HG02870 (cell line): ENCODE data around the gene CFAP251.

Source experiments
- ATAC-seq: cut with Tn5 transposase; IDR thresholded peaks from one replicate; pipeline ENCODE4 v1.9.1; 2021; ENCODE audit warnings: mild to moderate bottlenecking, moderate library complexity; ENCODE audit not compliant: unreplicated experiment

Gene CFAP251

DNA sequence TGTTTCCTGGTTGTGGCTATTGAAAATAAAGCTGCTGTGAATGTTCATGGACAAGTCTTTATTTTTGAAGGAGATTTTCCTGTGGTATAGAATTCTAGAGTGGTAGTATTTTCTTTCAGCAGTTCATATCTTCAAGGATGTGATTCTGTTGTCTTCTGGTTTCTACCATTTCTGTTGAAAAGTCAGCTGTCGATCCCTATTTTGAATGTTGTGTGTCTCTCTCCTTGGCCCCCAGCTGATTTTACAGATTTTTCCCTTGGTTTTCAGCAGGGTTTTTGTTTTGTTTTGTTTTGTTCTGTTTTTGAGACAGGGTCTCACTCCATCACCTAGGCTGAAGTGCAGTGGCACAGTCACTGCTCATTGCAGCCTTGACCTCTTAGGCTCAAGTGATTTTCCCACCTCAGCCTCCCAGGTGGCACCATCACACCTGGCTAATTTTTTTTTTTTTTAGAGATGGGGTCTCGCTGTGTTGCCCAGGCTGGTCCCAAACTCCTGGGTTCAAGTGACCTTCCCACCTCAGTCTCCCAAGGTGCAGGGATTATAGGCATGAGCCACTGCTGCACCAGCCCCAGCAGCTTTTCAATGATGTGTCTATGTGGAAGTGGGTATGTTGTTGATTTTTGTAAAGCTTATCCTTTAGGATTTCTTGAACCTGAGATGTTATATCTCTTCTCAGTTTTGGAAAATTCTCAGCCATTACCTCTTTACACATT, 28.1 kb downstream of the CFAP251 start:
- ATAC-seq, result no peak

DNA sequence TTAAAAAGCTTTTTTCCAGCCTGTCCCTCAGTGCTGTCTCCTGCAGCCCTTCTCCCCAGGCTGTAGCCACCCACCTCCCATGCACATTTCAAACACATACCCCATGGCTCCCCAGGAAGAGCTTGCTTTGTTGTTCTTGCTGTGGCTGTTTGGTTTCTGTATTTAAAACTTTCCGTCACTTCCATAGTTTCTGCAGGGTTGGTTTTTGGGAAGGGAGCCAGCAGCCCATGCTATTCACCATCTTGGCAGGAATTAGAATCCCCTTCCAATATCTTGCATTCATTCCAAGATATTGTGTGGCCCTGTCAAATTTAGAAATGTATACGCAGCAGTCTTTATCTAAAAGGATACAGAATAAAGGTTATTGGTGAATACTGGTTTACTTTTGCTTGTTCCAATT, 29.6 kb downstream of the CFAP251 start:
- ATAC-seq, result no peak

DNA sequence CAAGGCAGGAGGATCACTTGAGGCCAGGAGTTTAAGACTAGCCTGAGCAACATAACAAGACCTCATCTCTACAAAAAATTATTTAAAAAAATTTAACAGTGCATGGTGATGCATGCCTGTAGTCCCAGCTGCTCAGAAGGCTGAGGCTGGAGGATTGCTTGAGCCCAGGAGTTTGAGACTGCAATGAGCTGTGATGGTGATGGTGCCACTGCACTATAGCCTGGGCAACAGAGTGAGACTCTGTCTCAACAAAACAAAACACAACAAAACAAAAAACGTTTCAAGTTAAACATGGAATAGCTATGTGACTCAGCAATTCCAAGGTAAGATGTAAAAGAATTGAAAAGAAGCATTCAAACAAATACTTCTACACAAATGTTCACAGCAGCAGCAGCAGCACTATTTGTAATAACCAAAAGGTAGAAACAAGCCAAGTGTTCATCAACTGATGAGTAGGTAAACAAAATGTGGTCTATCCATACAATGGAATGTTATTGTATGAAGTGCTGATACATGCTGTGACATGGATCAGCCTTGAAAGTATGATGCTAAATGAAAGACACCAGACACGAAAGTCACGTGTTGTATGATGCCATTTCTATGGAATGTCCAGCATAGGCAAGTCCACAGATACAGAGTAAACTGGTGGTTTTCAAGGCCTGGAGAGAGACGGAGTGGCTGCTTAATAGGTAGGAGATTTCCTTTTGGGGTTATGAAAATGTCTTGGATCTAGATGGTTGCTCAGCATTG, 31.4 kb downstream of the CFAP251 start:
- no peak for ATAC-seq

DNA sequence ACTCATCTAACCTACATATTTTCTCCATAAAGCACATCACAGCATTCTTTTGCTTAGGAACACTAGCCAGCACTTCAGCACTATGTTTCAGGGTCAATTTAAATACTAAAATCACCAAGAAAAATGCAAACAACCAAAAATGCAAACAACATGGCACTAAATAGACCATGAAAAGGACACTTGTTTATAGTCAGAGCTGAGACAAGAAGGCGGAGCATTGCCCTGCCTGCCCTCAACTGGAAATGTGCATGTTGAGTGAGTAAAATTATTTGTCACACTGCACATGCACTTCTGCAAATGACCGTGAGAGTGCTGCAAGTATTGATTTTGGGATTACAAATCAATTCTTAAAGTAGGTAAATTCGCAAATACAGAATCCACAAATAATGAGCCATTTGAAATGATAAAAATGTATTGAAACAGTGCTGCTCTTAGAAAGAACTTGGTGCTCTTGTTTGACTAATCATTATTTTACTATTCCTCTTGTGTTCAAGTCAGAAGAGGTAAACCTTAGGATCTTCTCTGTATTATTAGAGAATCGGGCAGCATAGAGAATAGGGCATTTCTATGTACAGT, 34.8 kb downstream of the CFAP251 start:
- no peak for ATAC-seq

DNA sequence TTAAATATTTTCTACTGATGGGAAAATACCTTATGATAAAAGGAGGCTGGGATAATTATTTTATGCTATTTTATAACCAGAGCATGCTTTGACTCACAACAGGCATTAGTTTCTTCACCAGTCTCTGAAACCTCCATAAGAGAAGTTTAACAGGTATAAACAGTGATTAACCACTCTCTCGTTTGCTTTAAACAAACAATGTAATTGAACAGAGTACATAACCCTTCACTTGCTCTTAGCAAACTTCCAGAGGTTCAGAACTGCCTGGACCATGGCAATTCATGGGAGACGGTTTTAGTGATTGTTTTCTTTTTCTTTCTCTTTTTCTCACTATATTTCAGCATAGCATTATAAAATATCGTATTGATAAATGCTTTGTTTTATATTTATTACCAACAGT, 35.3 kb downstream of the CFAP251 start:
- ATAC-seq, result no peak

DNA sequence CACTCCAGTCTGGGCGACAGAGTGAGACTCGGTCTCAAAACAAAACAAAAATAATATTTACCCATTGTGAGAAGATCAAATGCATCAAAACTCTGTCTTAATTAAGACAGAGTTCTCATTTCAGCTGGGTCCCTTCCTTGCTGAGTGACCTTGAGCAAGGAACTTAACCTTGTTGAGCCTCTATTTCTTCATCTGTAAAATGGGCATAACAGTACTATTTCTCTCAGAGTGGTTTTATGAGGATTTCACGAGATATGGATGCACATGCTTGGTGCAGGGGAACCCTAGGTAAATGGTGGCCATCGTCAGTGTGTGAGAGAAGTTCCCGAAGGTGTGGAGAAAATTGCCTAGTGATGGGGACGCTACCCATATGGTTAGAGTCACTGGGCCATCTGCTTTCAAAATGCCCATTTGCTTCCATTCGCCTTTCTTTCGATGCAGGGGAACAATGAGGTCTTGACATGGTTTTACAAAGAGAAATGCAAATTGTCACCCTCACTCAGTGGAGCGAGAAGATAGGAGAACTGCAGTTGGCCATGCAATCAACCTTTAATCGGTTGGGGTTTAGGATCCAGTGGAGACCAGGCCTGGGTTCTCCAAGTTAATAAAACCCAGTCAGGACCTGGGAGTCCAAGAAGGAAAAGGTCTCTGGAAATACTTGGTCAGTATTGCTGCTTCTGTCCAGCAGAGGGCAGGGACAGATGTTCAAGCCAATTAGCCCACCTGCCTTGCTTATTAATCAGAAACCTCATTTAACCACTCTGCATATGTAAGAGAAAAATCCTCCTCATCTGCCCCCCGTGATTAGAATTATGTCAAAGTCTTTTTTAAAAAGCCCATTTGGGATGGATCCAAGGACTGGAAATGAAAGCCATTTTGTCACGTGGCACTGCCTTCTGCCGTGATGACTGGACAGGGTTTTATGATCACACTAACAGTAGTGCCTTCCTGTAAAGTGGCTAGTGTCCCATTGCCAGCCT, 37.2 kb downstream of the CFAP251 start:
- ATAC-seq, result no peak

DNA sequence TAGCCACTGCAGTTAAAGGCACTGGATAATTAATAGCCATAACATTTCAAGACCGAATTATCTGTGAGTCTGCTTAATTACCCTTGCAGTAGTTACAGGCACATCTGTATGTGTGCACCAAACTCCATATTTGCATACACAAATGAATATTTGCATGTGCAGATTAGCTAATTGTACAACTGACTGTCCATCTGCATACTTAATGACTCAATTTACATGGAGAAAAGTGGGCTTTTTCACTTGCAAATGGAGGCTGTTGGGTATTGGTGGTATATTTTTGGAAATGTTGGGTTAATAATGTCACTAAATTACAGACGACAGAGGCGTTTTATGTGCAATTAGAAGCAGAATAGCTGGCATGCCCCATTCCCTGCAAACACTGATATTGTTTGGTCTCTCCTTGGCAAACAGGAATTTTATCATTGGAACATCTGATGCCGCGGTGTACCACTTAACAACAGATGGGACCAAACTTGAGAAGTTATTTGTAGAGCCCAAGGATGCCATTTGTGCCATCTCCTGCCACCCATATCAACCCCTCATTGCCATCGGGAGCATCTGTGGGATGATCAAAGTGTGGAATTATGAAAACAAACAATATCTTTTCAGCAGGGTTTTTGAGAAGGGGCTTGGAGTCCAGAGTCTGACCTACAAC, 39.6 kb downstream of the CFAP251 start:
- ATAC-seq, result no peak

DNA sequence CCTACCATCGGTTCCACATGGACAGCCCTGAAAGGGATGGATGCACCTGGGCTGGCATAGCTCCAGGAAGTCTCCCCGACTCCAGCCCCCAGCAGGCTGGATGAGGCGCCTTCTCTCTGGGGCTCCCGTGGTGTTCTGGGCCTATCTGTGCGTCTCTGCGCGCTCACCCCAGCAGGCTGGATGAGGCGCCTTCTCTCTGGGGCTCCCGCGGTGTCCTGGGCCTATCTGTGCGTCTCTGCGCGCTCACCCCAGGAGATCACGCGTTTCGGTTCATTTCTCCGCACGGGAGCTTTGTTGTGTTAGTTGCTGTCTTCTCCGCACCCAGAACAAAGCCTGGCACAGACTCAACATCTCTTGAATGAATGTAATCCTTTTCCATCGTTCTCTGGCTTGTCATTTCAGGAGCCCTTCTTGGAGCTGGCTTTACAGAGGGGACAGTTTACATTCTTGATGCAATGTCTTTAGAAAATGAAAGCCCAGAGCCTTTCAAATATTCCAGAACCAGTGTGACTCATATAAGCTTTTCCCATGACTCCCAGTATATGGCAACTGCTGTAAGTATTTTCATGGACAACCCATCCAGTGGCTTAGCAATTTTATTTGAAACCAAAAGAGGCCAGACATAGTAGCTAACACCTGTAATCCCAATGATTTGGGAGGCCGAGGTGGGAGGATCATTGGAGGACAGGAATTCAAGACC, 40.3 kb downstream of the CFAP251 start:
- no peak for ATAC-seq

DNA sequence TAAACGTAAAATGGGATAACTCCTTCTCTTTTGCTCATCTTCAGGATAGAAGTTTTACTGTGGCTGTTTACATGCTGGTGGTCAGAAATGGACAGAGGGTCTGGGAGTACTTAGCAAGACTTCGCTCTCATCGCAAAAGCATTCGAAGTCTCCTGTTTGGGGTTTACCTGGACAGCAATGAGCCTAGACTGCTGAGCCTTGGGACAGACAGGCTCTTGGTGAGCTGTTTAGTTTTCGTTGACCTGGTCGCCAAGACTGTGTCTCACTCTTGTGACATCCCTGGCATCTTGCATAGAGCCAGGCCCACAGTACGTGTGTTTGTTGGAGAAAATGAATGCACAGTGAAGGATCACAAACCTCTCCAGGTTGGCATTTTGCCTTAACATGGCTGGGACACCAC, 42.1 kb downstream of the CFAP251 start:
- ATAC-seq, result no peak

DNA sequence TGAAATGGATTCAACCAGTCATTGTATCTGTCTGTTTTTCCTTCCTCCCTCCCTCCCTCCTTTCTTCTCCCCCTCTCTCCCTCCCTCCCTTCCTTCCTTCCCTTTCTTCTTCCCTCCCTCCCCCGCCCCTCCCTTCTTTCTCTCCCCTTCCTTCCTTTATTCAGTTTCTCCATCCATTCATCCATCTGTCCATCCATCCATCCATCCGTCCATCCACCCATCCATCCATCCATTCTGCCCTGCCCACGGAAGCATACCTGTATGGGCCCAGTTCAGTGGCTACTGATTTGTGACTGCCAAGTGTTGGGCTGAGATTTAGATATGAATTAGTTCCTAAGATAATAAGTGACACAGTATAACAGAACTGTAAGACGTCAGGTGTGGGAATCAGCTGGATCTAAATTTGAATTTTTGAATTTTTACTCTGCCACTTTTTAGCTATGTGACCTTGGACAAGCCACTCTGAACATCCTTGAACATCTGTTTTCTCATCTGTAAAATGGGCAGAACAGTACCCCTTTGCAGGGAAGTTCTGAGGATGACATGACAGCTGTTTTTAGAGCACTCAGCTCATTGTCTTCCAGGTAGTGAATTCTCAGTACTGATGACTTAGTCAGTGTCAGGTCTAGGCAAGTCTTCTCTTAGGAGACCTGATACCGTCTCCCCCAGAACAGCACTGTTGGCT, 42.9 kb downstream of the CFAP251 start:
- ATAC-seq, result no peak

DNA sequence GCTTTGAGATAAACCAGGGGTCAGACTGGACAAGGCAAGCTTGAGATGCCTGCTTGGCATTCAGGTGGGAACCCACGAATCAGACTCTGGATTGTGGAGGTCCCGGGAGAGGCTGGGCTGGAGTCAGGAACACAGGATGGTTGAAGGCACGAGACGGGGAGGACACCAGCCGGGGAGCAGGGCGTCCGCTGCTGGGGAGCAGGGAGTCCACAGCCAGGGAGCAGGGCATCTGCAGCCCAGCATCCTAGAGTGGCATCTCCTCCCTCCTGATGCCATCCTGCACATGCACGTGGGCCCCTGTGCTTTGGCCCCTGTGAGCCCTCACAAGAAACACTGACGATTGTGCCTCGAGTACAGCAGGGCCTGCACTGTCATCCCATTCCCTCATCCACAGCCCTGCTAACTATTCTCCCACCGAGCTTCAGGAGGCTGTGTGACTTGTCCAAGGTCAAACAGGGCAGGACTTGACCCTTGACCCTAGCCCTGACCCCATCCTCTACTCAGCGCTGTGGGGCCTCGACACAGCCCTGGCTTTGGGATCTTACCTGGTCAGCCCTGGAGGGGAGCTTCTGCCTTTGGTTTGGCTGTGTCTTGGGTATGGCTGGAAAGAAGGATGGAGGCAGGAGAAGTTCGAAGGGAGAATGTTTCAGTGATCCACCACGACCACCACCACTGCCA, 45.1 kb downstream of the CFAP251 start:
- ATAC-seq, result no peak

DNA sequence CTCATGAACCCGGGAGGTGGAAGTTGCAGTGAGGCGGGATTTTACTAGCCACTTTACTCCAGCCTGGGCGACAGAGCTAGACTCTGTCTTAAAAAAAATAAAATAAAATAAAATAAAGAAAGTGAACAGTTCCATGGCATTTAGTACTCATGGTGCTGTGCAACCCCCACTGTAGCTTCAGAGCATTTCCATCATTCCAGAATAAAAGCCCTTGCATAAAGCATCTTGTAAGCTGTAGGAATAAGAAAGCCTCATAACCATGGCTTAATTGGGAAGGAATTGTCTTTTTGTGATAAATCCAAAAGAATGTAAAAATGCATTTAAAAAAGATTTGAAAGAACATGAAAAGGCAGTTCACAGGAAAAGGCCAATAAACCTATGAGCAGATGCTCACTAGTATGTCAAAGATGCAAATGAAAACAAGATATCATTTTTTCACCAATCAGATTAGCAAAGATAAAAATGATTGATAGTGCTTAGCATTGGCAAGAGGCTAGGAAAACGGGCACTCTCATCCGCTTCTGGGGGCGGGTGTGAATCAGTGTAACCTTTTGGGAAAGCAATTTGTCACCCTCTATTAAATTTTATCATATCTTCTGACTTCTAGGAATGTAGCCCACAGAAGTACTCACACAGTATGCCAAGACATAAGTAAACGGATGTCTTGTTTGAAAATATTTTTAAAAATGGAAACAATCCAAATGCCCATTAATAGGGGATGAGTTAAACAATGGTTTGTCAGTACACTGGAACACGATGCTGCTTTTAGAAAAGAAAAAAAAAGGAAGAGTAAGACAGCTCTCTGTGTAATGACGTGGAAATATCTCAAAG, 46.6 kb downstream of the CFAP251 start:
- ATAC-seq, result no peak

DNA sequence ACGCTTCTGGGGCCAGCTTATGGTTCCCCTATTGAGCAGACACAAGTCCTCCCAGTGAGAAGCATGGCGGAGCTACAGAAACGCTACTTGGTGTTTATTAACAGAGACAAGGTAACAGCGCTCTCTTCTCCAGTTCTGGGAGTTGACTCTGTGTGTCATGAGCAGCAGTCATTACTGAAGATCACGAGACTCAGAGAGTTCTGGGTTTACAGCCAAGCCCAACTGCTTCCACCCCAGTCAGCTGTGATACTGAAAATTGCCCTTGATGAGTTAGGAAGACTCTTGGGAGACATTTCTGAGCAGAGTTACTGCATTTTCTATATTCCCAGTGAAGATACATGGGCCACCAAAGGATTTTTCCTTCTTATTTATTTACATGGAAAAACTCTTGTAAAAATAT, 48.6 kb downstream of the CFAP251 start:
- no peak for ATAC-seq

DNA sequence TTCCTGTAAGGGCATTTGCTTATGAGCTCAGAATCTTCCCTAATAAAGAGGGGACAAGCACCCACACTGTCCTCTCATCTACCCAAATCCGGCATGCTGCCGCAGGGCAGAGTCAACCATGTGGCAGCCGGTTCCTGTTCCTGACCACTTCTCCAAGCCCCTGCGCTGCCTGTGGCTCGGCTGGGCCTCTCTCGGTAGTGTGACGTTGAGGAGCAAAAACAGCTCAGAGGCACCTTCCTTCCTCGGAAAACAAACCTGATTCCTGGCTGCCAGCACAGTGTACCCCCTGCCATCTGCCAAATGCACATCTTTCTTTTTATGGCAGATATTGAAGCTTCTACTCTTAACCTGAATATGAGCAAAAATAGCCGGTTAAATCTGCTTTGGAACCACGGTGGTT, 50.5 kb downstream of the CFAP251 start:
- ATAC-seq, result no peak

DNA sequence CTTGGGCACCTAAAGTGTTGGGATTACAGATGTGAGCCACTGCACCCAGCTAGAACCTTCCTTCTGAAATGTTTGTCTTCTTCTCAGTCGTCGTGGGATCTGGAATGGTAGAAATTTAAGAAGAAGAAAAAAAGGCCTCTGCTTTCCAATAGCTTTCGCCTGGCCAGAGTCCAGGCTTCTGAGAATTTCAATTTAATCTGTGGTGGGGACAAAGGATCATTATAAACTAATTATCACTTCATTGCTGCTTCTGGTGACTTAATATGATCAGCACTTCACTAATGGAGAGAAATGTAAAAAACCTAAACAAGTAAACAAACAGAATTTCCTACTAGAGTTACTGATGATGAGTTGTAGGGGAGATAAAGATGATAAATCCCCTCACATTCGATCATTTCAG, 51.3 kb downstream of the CFAP251 start:
- ATAC-seq, result no peak

DNA sequence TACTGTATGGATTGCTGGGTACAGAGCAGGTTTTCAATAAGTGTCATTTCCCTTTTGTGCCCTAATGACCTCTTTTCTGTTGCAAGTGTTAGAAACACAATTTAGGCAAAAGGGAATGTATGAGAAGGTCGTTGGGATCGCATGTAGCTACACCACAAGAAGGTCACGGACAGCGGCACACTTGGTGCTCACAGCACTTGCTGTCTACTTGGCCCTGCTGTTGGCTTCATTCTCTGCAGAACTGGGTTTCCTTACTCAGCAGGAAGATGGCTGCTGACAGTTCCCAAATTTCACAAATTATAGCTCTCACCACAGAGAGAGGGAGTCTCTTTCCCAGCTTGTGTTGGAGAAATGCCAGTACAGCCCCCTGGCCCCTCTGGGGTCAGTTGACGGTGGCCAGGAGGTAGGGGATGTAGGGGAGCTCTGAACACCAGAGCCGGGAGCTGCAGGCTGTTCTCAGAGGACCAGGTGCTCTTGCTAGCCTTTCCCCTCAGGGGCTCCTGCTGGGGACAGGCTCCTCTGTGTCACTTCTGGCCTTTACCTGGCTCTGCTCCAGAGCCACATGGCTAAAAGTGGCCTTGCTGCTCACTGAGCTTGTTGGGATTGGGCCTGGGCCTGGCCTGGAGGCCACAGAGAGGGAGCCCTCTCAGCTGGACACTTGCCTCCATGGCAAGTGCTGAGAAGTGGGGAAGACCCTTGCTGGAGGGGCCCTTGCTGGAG, 52.3 kb downstream of the CFAP251 start:
- no peak for ATAC-seq
